Suprapubic skin (tissue), 4 donors: Measurements from ENCODE around the gene TMEFF2.

Experiments
- CTCF ChIP-seq, 2 donors: fragments of 200-600 bp in 1 of 2; fragments of 450-650 bp in 1 of 2; sonication (generic) in 1 of 2; IDR thresholded peaks; one replicate each; pipeline ENCODE4 v1.5.1; 2016 to 2019; ENCODE audit warnings: antibody characterized with exemption in 2 of 2, mild to moderate bottlenecking in 1 of 2, moderate library complexity in 1 of 2
- EP300 ChIP-seq: sonication (generic); formaldehyde crosslinking; IDR thresholded peaks from one replicate; pipeline ENCODE4 v1.6.1; 2017; ENCODE audit warnings: antibody characterized with exemption
- POLR2A ChIP-seq, 2 donors: fragments of 450-650 bp; IDR thresholded peaks; one replicate each; pipeline ENCODE4 v1.6.1; 2017; ENCODE audit warnings: antibody characterized with exemption in 2 of 2, mild to moderate bottlenecking in 2 of 2, moderate library complexity in 2 of 2
- POLR2AphosphoS5 ChIP-seq, 3 donors: sonication (generic); formaldehyde crosslinking; IDR thresholded peaks; one replicate each; pipeline ENCODE4 v1.6.1; 2017; ENCODE audit warnings: antibody characterized with exemption in 3 of 3

GRCh38 chr2:192215096-192215877, 20.6 kb upstream of the TMEFF2 start:
- TF ChIP-seq EP300 (no peak), CTCF (IDR thresholded peaks at IDR 0.05) (no peak), POLR2A (IDR thresholded peaks at IDR 0.05) (no peak), POLR2AphosphoS5 (IDR thresholded peaks at IDR 0.05) (no peak)
